PC-3 (cell line): Measurements from ENCODE around the gene ATP23. TPM values are rescaled to one million over a fixed set of nuclear protein-coding genes. Genes with fewer than 3 reads are reported as not detected.
A peak's percentile ranks its signal among the peaks of the same experiment; 100 is the strongest.

ENCODE experiments used
- ATAC-seq: fragments of 200-7000 bp; cut with Tn5 transposase; 2 replicates; pipeline ENCODE4 v1.9.1; 2020; ENCODE audit warnings: mild to moderate bottlenecking, moderate library complexity
- BruUV-seq: library from RNA; stranded (reverse); fragments of 400-500 nt; replicated peaks from 2 replicates; lab custom pipeline; 2021; lab: Mats Ljungman, UMichigan
- CTCF ChIA-PET: fragments of 300-600 bp; sonication (Branson Sonifier 250); formaldehyde crosslinking; loops from one replicate; lab custom pipeline; 2022; ENCODE audit warnings: antibody characterized with exemption; lab: Charles Lee
- POLR2A ChIA-PET: fragments of 300-600 bp; sonication (Branson Sonifier 250); formaldehyde crosslinking; loops from one replicate; lab custom pipeline; 2022; ENCODE audit warnings: antibody characterized with exemption; ENCODE audit not compliant: unreplicated experiment; lab: Charles Lee
- DNase-seq: peaks from one replicate; pipeline ENCODE4 v3.0.0-alpha.2; 2015
- H2AFZ ChIP-seq: fragments of 300-600 bp; sonication (generic); 2 replicates; pipeline ENCODE4 v1.6.0; 2016; ENCODE audit warnings: antibody characterized with exemption, low read length
- H3F3A ChIP-seq: fragments of 300-600 bp; sonication (generic); one replicate; pipeline ENCODE4 v1.6.0; 2017; ENCODE audit warnings: antibody characterized with exemption, low read length, control low read depth, mild to moderate bottlenecking; ENCODE audit not compliant: unreplicated experiment
- H3K27ac ChIP-seq: fragments of 300-600 bp; sonication (generic); 2 replicates; pipeline ENCODE4 v1.5.1; 2016; ENCODE audit warnings: mild to moderate bottlenecking, low read length
- H3K27me3 ChIP-seq: fragments of 300-600 bp; sonication (generic); 2 replicates; pipeline ENCODE4 v1.6.1; 2016; ENCODE audit warnings: low read length, mixed read lengths
- H3K36me3 ChIP-seq: fragments of 300-600 bp; sonication (generic); 2 replicates; pipeline ENCODE4 v1.6.1; 2016; ENCODE audit warnings: low read depth, mixed run types, low read length, mixed read lengths
- H3K4me1 ChIP-seq: fragments of 300-600 bp; sonication (generic); 2 replicates; pipeline ENCODE4 v1.5.1; 2016; ENCODE audit warnings: low read length; ENCODE audit not compliant: insufficient read depth
- H3K4me2 ChIP-seq: fragments of 300-600 bp; sonication (generic); 2 replicates; pipeline ENCODE4 v1.6.0; 2016; ENCODE audit warnings: low read length
- H3K4me3 ChIP-seq: fragments of 300-600 bp; sonication (generic); 2 replicates; pipeline ENCODE4 v1.5.1; 2016; ENCODE audit warnings: mild to moderate bottlenecking, low read length, mixed read lengths
- H3K79me2 ChIP-seq: fragments of 300-600 bp; sonication (generic); 2 replicates; pipeline ENCODE4 v1.6.1; 2017; ENCODE audit warnings: low read length, mixed read lengths
- H3K9ac ChIP-seq: fragments of 300-600 bp; sonication (generic); 2 replicates; pipeline ENCODE4 v1.6.0; 2016; ENCODE audit warnings: mild to moderate bottlenecking, low read length
- H3K9me2 ChIP-seq: fragments of 300-600 bp; sonication (generic); replicated peaks from 2 replicates; pipeline ENCODE4 v1.6.1; 2016; ENCODE audit warnings: mixed run types, low read length, mixed read lengths
- H3K9me3 ChIP-seq: fragments of 300-600 bp; sonication (generic); 2 replicates; pipeline ENCODE4 v1.6.1; 2016; ENCODE audit warnings: low read length, mixed read lengths
- H4K20me1 ChIP-seq: fragments of 300-600 bp; sonication (generic); 2 replicates; pipeline ENCODE4 v1.6.1; 2016; ENCODE audit warnings: low read length, mixed read lengths
- EZH2 ChIP-seq: fragments of 300-600 bp; sonication (generic); IDR thresholded peaks from one replicate; pipeline ENCODE4 v1.6.1; 2017; ENCODE audit warnings: antibody characterized with exemption, mild to moderate bottlenecking, low read length; ENCODE audit not compliant: unreplicated experiment
- EZH2phosphoT487 ChIP-seq: fragments of 300-600 bp; sonication (generic); IDR thresholded peaks from 2 replicates; pipeline ENCODE4 v1.6.1; 2018; ENCODE audit warnings: mild to moderate bottlenecking, antibody characterized with exemption, low read length, borderline replicate concordance
- intact Hi-C: fragments of 100-400 bp; cut with micrococcal nuclease; formaldehyde crosslinking; loops from 2 replicates; pipeline ENCODE4 v1.9.0; 2023
- total RNA-seq: library from RNA; depleted of rRNA; stranded (reverse); fragments of >200 nt; gene quantifications from 2 replicates; pipeline ENCODE4 v1.2.3, GENCODE V29; 2014
- TF ChIP-seq, protein P1 (sequence below): fragments of 300-600 bp; sonication (generic); conservative IDR thresholded peaks from 2 replicates; pipeline ENCODE4 v1.5.1; 2017; ENCODE audit warnings: antibody characterized with exemption, low read depth, mild to moderate bottlenecking, low read length

ATP23 gene
- total RNA-seq, 1 experiment from 2014 or later, result 19.4 TPM

DNA sequence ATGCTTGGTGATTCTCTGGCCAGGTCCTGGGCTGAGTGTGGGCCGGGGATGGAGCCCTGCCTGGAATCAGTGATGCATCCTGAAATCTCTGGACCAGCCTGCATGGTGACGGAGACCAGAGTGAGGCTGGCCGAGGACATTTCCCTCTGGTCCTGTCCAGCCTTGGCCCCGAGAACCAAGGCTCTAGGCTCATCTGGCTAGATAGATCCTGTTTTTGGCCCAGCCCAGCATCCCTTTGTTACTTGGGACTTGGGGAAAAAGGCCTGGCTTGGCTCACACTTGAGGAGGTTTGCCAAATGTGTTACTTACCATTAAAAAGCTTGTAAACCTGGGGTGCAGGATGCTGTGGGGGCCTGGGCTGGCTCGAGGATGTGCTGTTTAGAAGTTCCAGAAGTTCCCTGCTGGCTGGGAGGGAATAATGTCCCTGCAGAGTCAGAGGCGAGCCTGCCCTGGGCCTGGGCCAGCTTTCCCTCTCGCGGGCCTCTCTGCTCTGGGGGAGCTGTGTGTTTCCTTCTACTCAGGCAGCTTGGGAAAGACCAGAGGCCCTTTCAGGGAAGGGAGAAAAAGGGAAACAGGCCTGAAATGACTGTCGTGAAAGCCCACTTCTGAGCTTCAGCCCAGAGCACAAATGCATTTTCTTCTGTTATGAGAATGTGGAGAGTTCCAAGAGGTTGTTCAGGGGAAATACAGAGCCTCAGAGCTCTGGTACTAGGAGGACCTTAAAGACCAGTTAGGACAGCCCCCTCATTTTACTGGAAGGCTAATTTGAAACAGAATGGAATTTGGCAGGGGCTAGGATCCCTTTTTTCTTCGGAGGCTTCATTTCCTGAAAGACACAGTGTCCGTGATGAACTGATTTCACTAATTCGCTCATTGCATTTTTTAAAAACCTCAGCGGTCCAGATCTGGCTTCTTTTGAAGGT is 47.7 kb upstream of the ATP23 start:
- H3K79me2 ChIP-seq, result no peaks in the 10 kb centered on the region
- DNase-seq, result no peak
- H3K27me3 ChIP-seq, result no peaks in the 10 kb centered on the region
- 0 out of 2 replicates have a peak overlapping the region, but pooled peaks have one; percentile 12 for H2AFZ ChIP-seq
- no peak overlapping the region for H3K4me3 ChIP-seq
- H3K27ac ChIP-seq, result no peak overlapping the region
- H3K9me2 ChIP-seq, result no peaks in the 10 kb centered on the region
- no peaks in the 10 kb centered on the region for H3K9me3 ChIP-seq
- TF ChIP-seq, protein P1, sequence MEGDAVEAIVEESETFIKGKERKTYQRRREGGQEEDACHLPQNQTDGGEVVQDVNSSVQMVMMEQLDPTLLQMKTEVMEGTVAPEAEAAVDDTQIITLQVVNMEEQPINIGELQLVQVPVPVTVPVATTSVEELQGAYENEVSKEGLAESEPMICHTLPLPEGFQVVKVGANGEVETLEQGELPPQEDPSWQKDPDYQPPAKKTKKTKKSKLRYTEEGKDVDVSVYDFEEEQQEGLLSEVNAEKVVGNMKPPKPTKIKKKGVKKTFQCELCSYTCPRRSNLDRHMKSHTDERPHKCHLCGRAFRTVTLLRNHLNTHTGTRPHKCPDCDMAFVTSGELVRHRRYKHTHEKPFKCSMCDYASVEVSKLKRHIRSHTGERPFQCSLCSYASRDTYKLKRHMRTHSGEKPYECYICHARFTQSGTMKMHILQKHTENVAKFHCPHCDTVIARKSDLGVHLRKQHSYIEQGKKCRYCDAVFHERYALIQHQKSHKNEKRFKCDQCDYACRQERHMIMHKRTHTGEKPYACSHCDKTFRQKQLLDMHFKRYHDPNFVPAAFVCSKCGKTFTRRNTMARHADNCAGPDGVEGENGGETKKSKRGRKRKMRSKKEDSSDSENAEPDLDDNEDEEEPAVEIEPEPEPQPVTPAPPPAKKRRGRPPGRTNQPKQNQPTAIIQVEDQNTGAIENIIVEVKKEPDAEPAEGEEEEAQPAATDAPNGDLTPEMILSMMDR, result no peak
- TF ChIP-seq EZH2, result no peak
- no peak for TF ChIP-seq EZH2phosphoT487
- ChIA-PET POLR2A (no interaction called here), CTCF (interaction anchor here (0.7 to 0.9 kb wide), 2 partner anchors 31 to 57 kb away, joined by 3 read pairs; no protein-coding TSS in a partner anchor)
- H3K4me1 ChIP-seq, result peaks cover 42% of the 10 kb centered on the region
- H3F3A ChIP-seq, result peaks cover 12% of the 10 kb centered on the region
- intact Hi-C loops, result no loop called here
- H3K36me3 ChIP-seq, result no peaks in the 10 kb centered on the region
- no peaks in the 10 kb centered on the region for H4K20me1 ChIP-seq
- BruUV-seq, result no TSS peak
- ATAC-seq, result peak; percentile 41; the same call in 1 of the 2 replicates
- H3K9ac ChIP-seq, result no peak overlapping the region
- no peak overlapping the region for H3K4me2 ChIP-seq

DNA sequence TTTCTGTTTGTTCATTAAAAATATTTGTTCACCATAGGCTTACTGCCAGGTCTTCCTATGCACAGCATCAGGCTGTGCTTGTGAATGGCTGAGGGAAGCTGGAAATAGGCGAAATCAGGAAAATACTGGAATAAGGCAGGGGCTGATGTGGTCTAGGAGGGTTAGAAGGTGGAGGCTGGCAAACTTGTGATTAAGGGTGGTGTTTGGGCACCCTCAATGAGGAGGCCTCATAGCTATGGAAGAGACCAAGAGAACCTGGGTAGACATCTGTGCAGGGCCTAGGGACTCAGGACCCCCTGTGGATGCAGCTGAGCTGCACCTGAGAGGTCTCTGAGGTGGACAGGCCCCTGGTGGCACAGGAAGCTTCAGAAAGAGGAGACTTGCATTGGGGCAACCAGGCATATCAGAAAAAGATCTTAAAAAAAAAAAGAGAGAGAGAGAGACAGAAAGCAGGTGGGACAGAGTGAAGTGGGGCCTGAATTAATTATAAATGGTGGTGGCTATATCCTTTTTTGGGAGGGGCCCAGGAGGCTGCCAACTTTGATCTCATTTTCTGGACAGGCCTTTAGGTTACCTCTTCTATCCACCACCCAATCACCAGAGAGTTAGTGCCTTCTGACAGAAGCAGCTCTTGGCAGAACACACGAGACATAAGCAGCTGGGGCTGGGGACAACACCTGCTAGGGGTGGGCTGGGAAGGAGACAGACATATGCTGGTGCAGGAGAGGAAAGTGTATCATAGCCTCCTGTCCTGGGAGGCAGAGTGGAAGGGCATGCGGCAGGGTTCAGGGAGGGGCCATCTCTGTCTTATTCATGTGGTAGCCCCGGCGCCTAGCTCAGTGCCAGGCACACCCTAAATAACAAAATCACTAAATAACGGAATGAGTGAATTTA is 46.7 kb upstream of the ATP23 start:
- DNase-seq (no peak), ATAC-seq (no peak)
- intact Hi-C loops, result no loop called here
- Histone ChIP-seq H3F3A (peaks cover 14% of the 10 kb centered on the region), H3K79me2 (no peaks in the 10 kb centered on the region), H3K27me3 (no peaks in the 10 kb centered on the region), H2AFZ (no peak overlapping the region), H3K4me3 (no peak overlapping the region), H3K4me2 (no peak overlapping the region), H3K9me3 (no peaks in the 10 kb centered on the region), H3K36me3 (no peaks in the 10 kb centered on the region), H3K9me2 (no peaks in the 10 kb centered on the region), H3K9ac (no peak overlapping the region), H3K27ac (no peak overlapping the region), H4K20me1 (no peaks in the 10 kb centered on the region), H3K4me1 (peaks cover 42% of the 10 kb centered on the region)
- ChIA-PET POLR2A (no interaction called here), CTCF (no interaction called here)
- TF ChIP-seq EZH2 (no peak), EZH2phosphoT487 (no peak)
- TF ChIP-seq, protein P1, result no peak
- no TSS peak for BruUV-seq
